Left lung (tissue), 10 donors: ENCODE data around the gene PMS1. TPM values are rescaled to one million over a fixed set of nuclear protein-coding genes. Genes with fewer than 3 reads are reported as not detected.
"Not testable (repeated sequence)": the region's sequence is repeated elsewhere in the genome, so short reads cannot be mapped to it uniquely, and the experiment has no call there.

Source experiments
- ATAC-seq: fragments of 200-7000 bp; cut with Tn5 transposase; one replicate; pipeline ENCODE4 v1.9.1; 2020; ENCODE audit warnings: moderate library complexity
- DNase-seq, 4 donors: peaks; one replicate each; pipeline ENCODE4 v3.0.0-alpha.2; 2013 to 2020
- H3K27ac ChIP-seq, 2 donors: fragments of 200-600 bp; sonication (generic) in 1 of 2; one replicate each; pipeline versions ENCODE4 v1.5.0 to v1.8.0; 2020 to 2021
- H3K27me3 ChIP-seq, 2 donors: fragments of 200-600 bp; sonication (generic) in 1 of 2; one replicate each; pipeline versions ENCODE4 v1.5.0 to v1.8.0; 2020 to 2021
- H3K36me3 ChIP-seq, 2 donors: fragments of 200-600 bp; sonication (generic) in 1 of 2; one replicate each; pipeline versions ENCODE4 v1.5.0 to v1.8.0; 2020 to 2021
- H3K4me1 ChIP-seq, 2 donors: fragments of 200-600 bp; one replicate each; pipeline ENCODE4 v1.8.0; 2021
- H3K4me3 ChIP-seq, 2 donors: fragments of 200-600 bp; sonication (generic) in 1 of 2; one replicate each; pipeline versions ENCODE4 v1.5.0 to v1.8.0; 2020 to 2021; ENCODE audit warnings: mild to moderate bottlenecking in 1 of 2
- H3K9me3 ChIP-seq, 2 donors: fragments of 200-600 bp; sonication (generic) in 1 of 2; one replicate each; pipeline versions ENCODE4 v1.5.0 to v1.8.0; 2020 to 2021
- CTCF ChIP-seq, 2 donors: fragments of 200-600 bp; sonication (generic) in 1 of 2; IDR thresholded peaks; one replicate each; pipeline versions ENCODE4 v1.5.0 to v1.8.0; 2021; ENCODE audit warnings: antibody characterized with exemption in 2 of 2
- intact Hi-C, 2 donors: fragments of 100-400 bp; cut with DNase I; formaldehyde crosslinking; loops; one replicate each; pipeline versions ENCODE4 v1.11.2 to v1.14.2; 2022
- polyA plus RNA-seq, 6 donors: library from polyadenylated mRNA; unstranded; fragments of 120-200 nt; gene quantifications; one replicate each; pipeline ENCODE4 v1.2.1, GENCODE V29; 2013; ENCODE audit not compliant: insufficient read length in 6 of 6
- total RNA-seq, 2 donors: library from RNA; stranded (reverse); fragmentation: NEBNext Ultra II Directional; extraction: Animal tissue kit (Norgen Biotek cat#: 25700); gene quantifications; one replicate each; pipeline ENCODE4 v1.2.1, GENCODE V29; 2021
- donor health status: DM: no; HTN: yes; CAD: no.
- donor health status: DM: no; HTN: no; CAD: no.

The PMS1 gene
- total and polyA plus RNA-seq, 8 donors, result 25.4 to 51.6 (median 45.1) TPM

- Histone ChIP-seq H3K27me3 (no peaks in the 10 kb centered on the region), H3K4me3 (no peak overlapping the region), H3K36me3 (peaks cover 0 to 4% of the 10 kb centered on the region in 2 donors), H3K4me1 (no peaks in the 10 kb centered on the region), H3K9me3 (no peaks in the 10 kb centered on the region), H3K27ac (no peak overlapping the region)
- ATAC-seq (no peak), DNase-seq (no peak)
- TF ChIP-seq CTCF (IDR thresholded peaks at IDR 0.05), result no peak
- intact Hi-C loops, result no loop called here
These were observed 96.2 kb downstream of the PMS1 start for GRCh38 chr2:189880429-189880828.

- no peak for TF ChIP-seq CTCF (IDR thresholded peaks at IDR 0.05)
- DNase-seq (no peak), ATAC-seq (no peak)
- intact Hi-C loops, result no loop called here
- no peaks in the 10 kb centered on the region for H3K27me3 ChIP-seq
- peaks cover 0 to 4% of the 10 kb centered on the region in 2 donors for H3K36me3 ChIP-seq
- no peaks in the 10 kb centered on the region for H3K4me1 ChIP-seq
- H3K4me3 ChIP-seq, result no peak overlapping the region
- H3K9me3 ChIP-seq, result no peaks in the 10 kb centered on the region
- H3K27ac ChIP-seq, result no peak overlapping the region
These were observed 96.7 kb downstream of the PMS1 start for GRCh38 chr2:189880832-189881492.

GRCh38 chr2:189885368-189885767 lies 101.1 kb downstream of the PMS1 start:
- Histone ChIP-seq H3K4me1 (no peaks in the 10 kb centered on the region), H3K36me3 (no peaks in the 10 kb centered on the region), H3K27me3 (no peaks in the 10 kb centered on the region), H3K9me3 (peaks cover 0 to 6% of the 10 kb centered on the region in 2 donors), H3K27ac (no peak overlapping the region), H3K4me3 (no peak overlapping the region)
- DNase-seq, result no peak
- ATAC-seq, result no peak
- TF ChIP-seq CTCF (IDR thresholded peaks at IDR 0.05), result no peak
- intact Hi-C loops, result no loop called here

GRCh38 chr2:189892546-189893294 lies 108.5 kb downstream of the PMS1 start:
- H3K27me3 ChIP-seq, H3K9me3 ChIP-seq, H3K27ac ChIP-seq, H3K4me3 ChIP-seq, H3K36me3 ChIP-seq, intact Hi-C loops, ATAC-seq, H3K4me1 ChIP-seq: not testable (repeated sequence)
- peak in 1 of 4 donors; percentile 22 for DNase-seq

GRCh38 chr2:189896809-189897208 lies 112.6 kb downstream of the PMS1 start:
- Histone ChIP-seq H3K36me3 (no peaks in the 10 kb centered on the region), H3K27me3 (no peaks in the 10 kb centered on the region), H3K9me3 (no peaks in the 10 kb centered on the region), H3K27ac (no peak overlapping the region), H3K4me3 (no peak overlapping the region), H3K4me1 (no peaks in the 10 kb centered on the region)
- intact Hi-C loops, result no loop called here
- ATAC-seq, result no peak
- no peak for DNase-seq
- no peak for TF ChIP-seq CTCF (IDR thresholded peaks at IDR 0.05)
